SH-SY5Y (cell line): ENCODE measurements around the gene GPC5.

Source experiments
- GATA2 ChIP-seq: IDR thresholded peaks from 2 replicates; pipeline ENCODE4 v1.6.1; 2011; ENCODE audit warnings: mild to moderate bottlenecking, low read depth, low read length
- GATA3 ChIP-seq: IDR thresholded peaks from 2 replicates; pipeline ENCODE4 v1.6.1; 2011; ENCODE audit warnings: low read depth, mild to moderate bottlenecking, low read length, moderate library complexity

GRCh38 chr13:91622778-91623550 lies 224.5 kb downstream of the GPC5 start:
- TF ChIP-seq GATA2: no peak
- TF ChIP-seq GATA3: no peak
